ENCODE results near the gene IVD. TPM values are rescaled to one million over a fixed set of nuclear protein-coding genes. Genes with fewer than 3 reads are reported as not detected.
A peak's percentile ranks its signal among the peaks of the same experiment; 100 is the strongest.
"Not testable (repeated sequence)": the region's sequence is repeated elsewhere in the genome, so short reads cannot be mapped to it uniquely, and the experiment has no call there.

Gene IVD
- total RNA-seq, 1 experiment from 2014 or later, result 93.1 TPM

DNA sequence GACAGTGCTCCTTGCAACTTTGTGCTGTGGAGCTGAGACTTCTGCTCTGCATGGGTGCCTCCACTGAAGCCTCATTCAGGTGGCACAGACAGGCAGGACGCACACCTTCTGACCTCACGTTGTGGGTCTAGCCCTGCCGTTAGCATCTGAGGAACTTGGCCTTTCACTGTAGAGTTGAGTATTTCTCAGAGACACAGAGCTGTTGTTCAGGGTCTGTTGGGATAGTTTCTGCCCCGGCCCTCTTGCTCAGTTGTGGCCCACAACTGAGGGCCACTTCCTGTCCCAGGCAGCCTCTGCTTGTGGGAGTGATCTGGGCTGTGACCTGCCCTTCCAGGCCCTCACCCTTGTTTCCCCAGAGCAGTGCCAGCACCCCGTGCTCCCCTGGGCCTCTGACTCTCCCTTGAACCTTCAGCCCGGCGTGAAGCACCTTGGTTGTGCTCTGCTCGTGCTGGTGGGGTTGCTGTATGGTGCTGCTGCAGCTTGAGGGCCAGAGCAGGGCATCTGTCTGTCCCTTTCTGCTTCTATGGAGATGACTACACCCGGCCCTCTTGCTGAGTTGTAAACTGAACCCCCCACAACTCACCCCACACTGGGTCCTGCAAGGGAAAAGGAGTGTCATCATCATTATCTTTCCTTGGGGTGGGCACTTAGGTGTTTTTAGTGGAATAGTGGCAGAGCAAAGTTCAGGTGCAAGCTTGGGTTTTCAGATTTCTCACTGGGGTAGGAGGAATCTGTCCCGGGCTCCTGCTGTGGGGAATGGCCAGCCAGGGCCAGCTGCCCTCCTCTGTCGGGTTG, 46.9 kb downstream of the IVD start:
- no peak overlapping the region for H2BK5ac ChIP-seq (ENCODE audit: insufficient read length, low read length)
- H3K4me1 Mint-ChIP-seq, result peaks cover 72% of the 10 kb centered on the region in 2 experiments
- no peaks in the 10 kb centered on the region for H3K23me2 ChIP-seq (ENCODE audit: insufficient read length, low read depth, low read length, poor library complexity, severe bottlenecking)
- H3K4me2 ChIP-seq (ENCODE audit: insufficient read depth, insufficient read length, low read length), result no peak overlapping the region
- no peaks in the 10 kb centered on the region for H3K9me3 ChIP-seq (ENCODE audit: control insufficient read depth, low read depth, low read length)
- DNase-seq, result no peak
- H3K27ac ChIP-seq (ENCODE audit: insufficient read length, low read depth, low read length), result no peak overlapping the region
- no peaks in the 10 kb centered on the region for H4K20me1 ChIP-seq (ENCODE audit: control insufficient read depth, insufficient read depth, insufficient read length)
- H3K23ac ChIP-seq (ENCODE audit: insufficient read length, low read depth, low read length), result no peak overlapping the region
- H3K14ac ChIP-seq (ENCODE audit: insufficient read depth, low read length), result no peak overlapping the region
- no peak overlapping the region for H2AK5ac ChIP-seq (ENCODE audit: insufficient read length, low read length)
- H3K79me1 ChIP-seq (ENCODE audit: insufficient read depth, low read depth, low read length, poor library complexity, severe bottlenecking), result peaks cover 8% of the 10 kb centered on the region
- H3K27me3 ChIP-seq (ENCODE audit: insufficient read depth, low read length), result no peaks in the 10 kb centered on the region
- peaks cover 0 to 10% (median 7%) of the 10 kb centered on the region in 3 experiments; a peak in 5 of 7 replicates for H3K36me3 Mint-ChIP-seq (ENCODE audit: insufficient read depth in 1 of 3, low read depth in 3 of 3)
- no peaks in the 10 kb centered on the region for H3K9me3 Mint-ChIP-seq
- H3K27ac Mint-ChIP-seq, result peak overlapping the region; percentile 46 to 94 (median 56)
- H2BK12ac ChIP-seq (ENCODE audit: insufficient read length, low read depth, low read length), result no peak overlapping the region
- no peak overlapping the region for H2BK20ac ChIP-seq (ENCODE audit: low read depth, low read length, poor library complexity, severe bottlenecking)
- TF ChIP-seq, protein P1, sequence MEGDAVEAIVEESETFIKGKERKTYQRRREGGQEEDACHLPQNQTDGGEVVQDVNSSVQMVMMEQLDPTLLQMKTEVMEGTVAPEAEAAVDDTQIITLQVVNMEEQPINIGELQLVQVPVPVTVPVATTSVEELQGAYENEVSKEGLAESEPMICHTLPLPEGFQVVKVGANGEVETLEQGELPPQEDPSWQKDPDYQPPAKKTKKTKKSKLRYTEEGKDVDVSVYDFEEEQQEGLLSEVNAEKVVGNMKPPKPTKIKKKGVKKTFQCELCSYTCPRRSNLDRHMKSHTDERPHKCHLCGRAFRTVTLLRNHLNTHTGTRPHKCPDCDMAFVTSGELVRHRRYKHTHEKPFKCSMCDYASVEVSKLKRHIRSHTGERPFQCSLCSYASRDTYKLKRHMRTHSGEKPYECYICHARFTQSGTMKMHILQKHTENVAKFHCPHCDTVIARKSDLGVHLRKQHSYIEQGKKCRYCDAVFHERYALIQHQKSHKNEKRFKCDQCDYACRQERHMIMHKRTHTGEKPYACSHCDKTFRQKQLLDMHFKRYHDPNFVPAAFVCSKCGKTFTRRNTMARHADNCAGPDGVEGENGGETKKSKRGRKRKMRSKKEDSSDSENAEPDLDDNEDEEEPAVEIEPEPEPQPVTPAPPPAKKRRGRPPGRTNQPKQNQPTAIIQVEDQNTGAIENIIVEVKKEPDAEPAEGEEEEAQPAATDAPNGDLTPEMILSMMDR (conservative IDR thresholded peaks at IDR 0.05), result no peak
- H3K4ac ChIP-seq (ENCODE audit: low read depth, low read length), result no peak overlapping the region
- no CpG with 5 or more reads among the region's 11 CpGs for WGBS (ENCODE audit: extremely low coverage, insufficient read length, low lambda C conversion rate)
- H3T11ph ChIP-seq (ENCODE audit: low read length), result no peak overlapping the region
- H2BK15ac ChIP-seq (ENCODE audit: low read depth, low read length), result no peak overlapping the region
- no peak overlapping the region for H2BK120ac ChIP-seq (ENCODE audit: low read depth, low read length, poor library complexity, severe bottlenecking)
- peaks cover 14% of the 10 kb centered on the region; the same call in 1 of the 2 replicates for H3K4me1 ChIP-seq (ENCODE audit: insufficient read depth, low read length)
- peaks cover 62% of the 10 kb centered on the region; the same call in 1 of the 2 replicates for H3K79me2 ChIP-seq (ENCODE audit: insufficient read depth, low read length)
- no peak overlapping the region for H2AFZ ChIP-seq (ENCODE audit: low read length)
- H3K9ac ChIP-seq (ENCODE audit: extremely low read depth, insufficient read length, low read length), result no peak overlapping the region
- H3K4me3 Mint-ChIP-seq, result peak overlapping the region; percentile 24 to 57; a peak in 2 of 5 replicates
- no peak overlapping the region for H4K5ac ChIP-seq (ENCODE audit: insufficient read length, low read depth, low read length)
- H4K8ac ChIP-seq (replicated peaks; ENCODE audit: insufficient read length, low read depth, low read length), result no peak overlapping the region
- no peaks in the 10 kb centered on the region for H3K27me3 Mint-ChIP-seq (ENCODE audit: low read depth)
- no peak overlapping the region for H3K18ac ChIP-seq (ENCODE audit: insufficient read length, low read depth, low read length)
- H4K91ac ChIP-seq (ENCODE audit: insufficient read length, low read depth, low read length), result no peak overlapping the region
- H3K56ac ChIP-seq (ENCODE audit: insufficient read length, low read depth, low read length), result no peak overlapping the region

GRCh38 chr15:40453941-40454340, 48.3 kb downstream of the IVD start:
- not testable (repeated sequence) for H2AFZ ChIP-seq (ENCODE audit: low read length); H4K91ac ChIP-seq (ENCODE audit: insufficient read length, low read depth, low read length); H3K4ac ChIP-seq (ENCODE audit: low read depth, low read length); H3K4me2 ChIP-seq (ENCODE audit: insufficient read depth, insufficient read length, low read length); H3K9me3 Mint-ChIP-seq; H2BK20ac ChIP-seq (ENCODE audit: low read depth, low read length, poor library complexity, severe bottlenecking); H3K27me3 Mint-ChIP-seq (ENCODE audit: low read depth); H3K23ac ChIP-seq (ENCODE audit: insufficient read length, low read depth, low read length); H3T11ph ChIP-seq (ENCODE audit: low read length); H2BK5ac ChIP-seq (ENCODE audit: insufficient read length, low read length); H3K27ac ChIP-seq (ENCODE audit: insufficient read length, low read depth, low read length); H4K8ac ChIP-seq (replicated peaks; ENCODE audit: insufficient read length, low read depth, low read length); H4K20me1 ChIP-seq (ENCODE audit: control insufficient read depth, insufficient read depth, insufficient read length); H2AK5ac ChIP-seq (ENCODE audit: insufficient read length, low read length); H2BK120ac ChIP-seq (ENCODE audit: low read depth, low read length, poor library complexity, severe bottlenecking); H3K56ac ChIP-seq (ENCODE audit: insufficient read length, low read depth, low read length); H2BK15ac ChIP-seq (ENCODE audit: low read depth, low read length); H2BK12ac ChIP-seq (ENCODE audit: insufficient read length, low read depth, low read length); H4K5ac ChIP-seq (ENCODE audit: insufficient read length, low read depth, low read length); H3K14ac ChIP-seq (ENCODE audit: insufficient read depth, low read length); H3K9ac ChIP-seq (ENCODE audit: extremely low read depth, insufficient read length, low read length); H3K27me3 ChIP-seq (ENCODE audit: insufficient read depth, low read length); H3K23me2 ChIP-seq (ENCODE audit: insufficient read length, low read depth, low read length, poor library complexity, severe bottlenecking); H3K4me3 Mint-ChIP-seq; H3K18ac ChIP-seq (ENCODE audit: insufficient read length, low read depth, low read length); H3K9me3 ChIP-seq (ENCODE audit: control insufficient read depth, low read depth, low read length); DNase-seq
- Histone ChIP-seq H3K4me1 (ENCODE audit: insufficient read depth, low read length) (peaks cover 14% of the 10 kb centered on the region; the same call in 1 of the 2 replicates), H3K79me2 (ENCODE audit: insufficient read depth, low read length) (peaks cover 57% of the 10 kb centered on the region; the same call in 1 of the 2 replicates), H3K79me1 (ENCODE audit: insufficient read depth, low read depth, low read length, poor library complexity, severe bottlenecking) (peaks cover 16% of the 10 kb centered on the region)
- Mint-ChIP-seq H3K36me3 (ENCODE audit: insufficient read depth in 1 of 3, low read depth in 3 of 3) (peaks cover 0 to 16% (median 4%) of the 10 kb centered on the region in 3 experiments; a peak in 5 of 7 replicates), H3K27ac (peak overlapping the region; percentile 58 to 89 (median 87); a peak in 4 of 7 replicates), H3K4me1 (peaks cover 72% of the 10 kb centered on the region in 2 experiments)
- WGBS (ENCODE audit: extremely low coverage, insufficient read length, low lambda C conversion rate), result no CpG with 5 or more reads among the region's 3 CpGs
